ENCODE results near the gene USO1.
"Not testable (repeated sequence)": the region's sequence is repeated elsewhere in the genome, so short reads cannot be mapped to it uniquely, and the experiment has no call there.

USO1 gene

DNA sequence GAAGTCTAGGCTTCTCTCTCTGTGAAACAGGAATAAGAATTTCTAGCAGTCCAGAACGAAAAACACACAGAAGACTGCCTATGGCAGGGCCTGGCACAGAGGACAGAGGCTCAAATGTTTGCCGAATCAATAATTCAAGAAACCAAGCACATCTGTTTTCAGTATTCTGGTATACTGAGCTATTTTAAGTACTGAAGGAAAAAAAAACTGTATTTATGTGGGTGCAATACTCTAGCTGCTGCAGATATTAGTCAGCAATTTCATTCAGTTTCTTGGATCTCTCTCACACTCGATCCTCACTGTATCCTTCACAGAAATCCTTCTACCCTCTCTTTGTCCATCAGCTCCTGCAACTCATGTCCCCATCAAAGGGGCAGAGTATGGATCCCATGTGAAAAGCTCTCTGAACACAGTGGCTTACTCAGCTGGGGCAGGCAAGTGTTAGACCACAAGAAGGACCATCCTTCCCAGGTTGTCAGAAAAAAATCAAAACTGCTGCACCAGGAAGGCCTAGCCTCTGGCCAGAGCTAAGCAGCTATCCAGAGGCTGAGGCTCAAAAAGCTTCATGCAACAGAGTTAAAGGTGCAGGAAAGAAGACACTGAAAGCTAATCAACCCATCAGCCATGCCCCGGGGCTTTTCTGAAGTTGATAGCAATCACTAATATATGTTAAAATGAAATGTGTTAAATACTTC lies 9.1 kb upstream of the USO1 start:
- no peak for DNase-seq

DNA sequence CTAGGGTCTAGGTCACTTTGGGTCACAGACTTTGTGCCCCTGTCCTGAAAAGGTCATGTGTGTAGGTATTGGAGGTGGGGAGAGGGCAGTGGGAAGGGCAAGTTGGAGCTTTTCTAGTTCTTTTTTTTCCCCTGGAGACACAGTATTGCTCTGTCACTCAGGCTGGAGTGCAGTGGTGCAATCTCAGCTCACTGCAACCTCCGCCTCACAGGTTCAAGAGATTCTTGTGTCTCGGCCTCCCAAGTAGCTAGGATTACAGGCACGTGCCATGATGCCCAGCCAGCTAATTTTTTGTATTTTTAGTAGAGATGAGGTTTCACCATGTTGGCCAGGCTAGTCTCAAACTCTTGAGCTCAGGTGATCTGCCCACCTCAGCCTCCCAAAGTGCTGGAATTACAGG lies 8.3 kb upstream of the USO1 start:
- DNase-seq: not testable (repeated sequence)

DNA sequence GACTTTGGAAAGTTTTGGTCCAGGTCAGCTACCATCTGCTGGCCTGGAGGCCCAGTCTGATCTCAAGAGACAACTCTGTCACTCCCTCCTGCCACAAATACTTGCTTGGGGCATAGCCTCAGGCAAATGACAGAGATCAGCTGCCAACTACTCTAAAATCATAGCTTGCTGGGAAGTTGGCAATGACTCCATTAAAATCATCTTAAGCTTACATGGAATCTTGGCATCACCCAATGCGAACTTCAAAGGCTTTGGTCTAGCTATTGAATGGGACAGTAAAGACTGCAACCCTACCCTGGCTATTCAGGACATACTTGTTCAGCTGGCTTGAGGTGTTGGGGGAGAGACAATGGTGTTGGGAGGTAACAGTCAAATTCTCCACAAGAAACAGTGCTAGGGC lies 7.0 kb upstream of the USO1 start:
- DNase-seq: no peak

DNA sequence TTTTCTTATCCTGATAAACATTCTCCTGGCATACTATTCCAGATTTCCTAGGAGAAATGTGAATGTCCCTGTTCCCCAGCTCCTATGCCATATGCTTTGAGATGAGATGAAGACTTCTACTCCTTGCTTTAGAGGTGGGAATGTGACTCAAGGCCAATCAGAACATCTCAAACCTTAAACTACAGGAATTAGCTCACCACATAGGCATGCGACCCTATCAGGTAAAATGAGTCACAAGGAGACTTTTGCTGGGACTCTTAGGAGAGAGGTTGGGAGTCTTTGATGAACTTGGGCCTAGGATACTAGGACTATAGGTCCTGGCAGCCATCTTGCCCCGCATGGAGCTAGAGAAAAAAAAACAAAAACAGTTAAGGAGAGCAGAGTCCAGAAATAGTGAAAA lies 5.8 kb upstream of the USO1 start:
- no peak for DNase-seq

DNA sequence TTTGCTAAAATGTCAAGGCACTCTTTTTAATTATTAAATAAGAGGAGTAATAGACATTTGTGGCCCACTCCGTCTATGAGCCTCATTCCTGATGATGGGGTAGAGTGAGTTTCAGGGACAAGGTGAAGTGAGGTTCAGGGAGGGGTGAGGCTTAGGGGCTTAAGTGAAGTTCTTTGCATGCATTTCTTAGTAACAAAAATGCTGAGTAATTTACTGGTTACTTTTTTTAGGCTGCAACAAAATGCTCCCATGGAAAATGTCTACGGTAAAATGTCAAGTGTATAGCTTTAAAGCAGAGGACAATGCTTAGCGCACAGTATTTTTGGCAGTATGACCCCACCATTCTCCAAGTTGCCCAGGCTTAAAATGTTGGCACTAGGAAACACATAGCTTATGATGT lies 2.0 kb upstream of the USO1 start:
- no peak for DNase-seq

DNA sequence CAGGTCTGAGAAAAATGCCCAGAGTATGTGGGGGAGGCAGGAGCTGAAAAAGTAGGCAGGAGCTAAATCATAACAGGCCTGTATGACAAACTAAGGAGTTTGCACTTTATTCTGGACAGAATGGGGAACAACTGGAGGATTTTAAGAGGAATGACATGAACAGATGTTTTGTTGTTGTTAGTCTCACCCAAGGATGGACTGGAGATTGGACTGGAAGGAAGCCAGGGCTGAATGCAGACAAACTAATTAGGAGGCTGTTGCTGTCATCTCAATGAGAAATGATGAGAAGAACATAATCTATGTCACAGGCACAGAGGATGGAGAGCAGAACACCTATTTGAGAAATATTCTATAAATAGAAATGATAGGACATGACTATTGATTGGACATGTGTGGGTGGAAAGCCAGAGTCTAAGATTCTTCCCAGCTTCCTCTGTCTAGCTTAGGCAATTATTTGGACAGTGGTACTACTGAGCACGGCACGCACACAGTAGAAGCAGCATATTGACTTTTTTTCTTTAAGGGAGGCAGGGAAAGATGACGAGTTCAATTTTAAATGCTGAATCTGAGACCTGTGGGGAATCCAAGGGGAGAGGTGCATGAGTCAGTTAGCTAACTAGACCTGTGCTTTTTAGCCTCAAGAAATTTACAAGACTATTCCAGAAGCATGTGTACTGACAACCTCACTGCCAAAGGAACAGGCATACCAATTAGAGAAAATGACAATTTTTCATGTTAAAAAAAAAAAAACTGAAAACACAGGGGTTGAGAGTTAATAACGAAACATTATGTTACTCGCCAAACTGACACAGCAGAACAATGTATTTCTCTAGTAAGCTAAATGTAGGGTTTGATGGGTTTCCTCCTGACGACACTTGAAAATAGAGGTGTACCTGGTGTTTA lies 963 bp upstream of the USO1 start:
- no peak for DNase-seq

DNA sequence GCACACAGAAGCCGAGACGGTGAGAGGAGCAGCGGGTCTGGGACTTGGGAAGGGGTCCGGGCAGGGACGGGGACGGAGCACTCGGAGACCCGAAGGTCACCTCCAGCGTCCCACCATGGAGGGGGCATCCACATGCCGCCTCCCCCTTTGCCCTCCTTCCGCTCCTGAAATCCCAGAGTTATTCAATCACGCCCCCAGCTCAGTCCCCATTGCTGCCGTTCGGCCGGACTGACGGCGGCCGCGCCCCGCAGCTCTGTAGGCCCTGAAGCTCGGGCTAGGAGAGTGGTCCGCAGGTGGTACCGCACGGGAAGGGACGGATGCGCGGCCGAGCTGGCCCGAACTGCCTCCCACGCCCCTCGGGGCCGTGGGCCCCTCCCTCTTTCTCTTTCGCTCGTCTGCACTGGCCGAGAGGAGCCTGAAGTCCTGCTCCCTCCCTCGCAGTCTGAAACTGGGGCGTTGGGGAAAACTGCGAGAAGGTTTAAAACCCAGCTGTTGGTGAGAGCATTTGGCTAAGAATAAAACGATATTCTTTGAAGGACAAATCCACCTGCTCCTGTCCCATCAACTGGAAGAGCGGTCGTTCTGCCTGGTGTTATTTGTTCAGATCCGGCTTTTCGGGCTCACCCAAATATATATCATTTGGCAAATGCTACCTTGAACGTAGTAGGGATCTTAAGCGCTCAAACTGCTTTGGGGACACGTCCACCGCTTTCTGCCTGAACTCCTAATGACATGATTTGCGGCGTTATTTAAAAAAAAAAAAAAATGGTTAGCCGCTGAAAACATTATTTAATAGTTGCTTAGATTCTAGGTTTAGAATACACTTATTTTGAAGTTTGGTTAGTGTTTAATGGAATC lies 719 bp downstream of the USO1 start:
- DNase-seq: peak; percentile 34

DNA sequence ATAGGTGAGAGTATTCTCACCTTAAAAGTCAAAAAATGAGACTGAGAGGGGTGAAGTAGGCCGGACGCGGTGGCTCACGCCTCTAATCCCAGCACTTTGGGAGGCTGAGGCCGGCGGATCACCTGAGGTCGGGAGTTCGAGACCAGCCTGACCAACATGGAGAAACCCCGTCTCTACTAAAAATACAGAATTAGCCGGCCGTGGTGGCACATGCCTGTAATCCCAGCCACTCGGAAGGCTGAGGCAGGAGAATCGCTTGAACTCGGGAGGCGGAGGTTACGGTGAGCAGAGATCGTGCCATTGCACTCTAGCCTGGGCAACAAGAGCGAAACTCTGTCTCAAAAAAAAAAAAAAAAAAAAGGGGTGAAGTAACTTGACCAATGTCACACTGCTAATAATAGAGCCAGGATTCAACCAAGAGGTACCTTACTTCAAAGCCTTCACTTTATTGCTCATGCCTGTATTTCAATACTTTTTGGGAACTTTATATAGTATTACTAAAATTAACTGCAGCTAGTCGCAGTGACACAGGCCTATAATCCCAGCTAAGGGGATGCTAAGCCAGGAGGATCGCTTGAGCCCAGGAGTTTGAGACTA lies 1.7 kb downstream of the USO1 start:
- DNase-seq: not testable (repeated sequence)

DNA sequence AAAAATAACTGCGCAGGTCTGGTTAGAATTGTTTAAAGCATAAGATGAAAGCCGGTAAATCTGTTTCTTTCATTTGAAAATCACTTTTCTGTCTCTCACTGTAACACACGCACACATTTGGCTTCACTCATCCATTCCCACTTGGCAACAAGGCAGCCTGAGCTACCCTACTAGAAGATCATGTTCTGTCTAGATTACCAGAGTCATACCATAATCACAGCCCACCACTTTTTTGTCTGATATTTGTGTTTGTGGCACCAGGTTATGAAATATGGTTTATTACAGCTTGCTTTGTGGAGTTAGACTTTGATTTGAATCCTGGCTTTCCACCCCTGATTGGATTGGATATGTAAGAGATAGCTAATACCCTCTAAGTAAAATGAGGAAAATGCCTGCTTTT lies 2.2 kb downstream of the USO1 start:
- DNase-seq: no peak

DNA sequence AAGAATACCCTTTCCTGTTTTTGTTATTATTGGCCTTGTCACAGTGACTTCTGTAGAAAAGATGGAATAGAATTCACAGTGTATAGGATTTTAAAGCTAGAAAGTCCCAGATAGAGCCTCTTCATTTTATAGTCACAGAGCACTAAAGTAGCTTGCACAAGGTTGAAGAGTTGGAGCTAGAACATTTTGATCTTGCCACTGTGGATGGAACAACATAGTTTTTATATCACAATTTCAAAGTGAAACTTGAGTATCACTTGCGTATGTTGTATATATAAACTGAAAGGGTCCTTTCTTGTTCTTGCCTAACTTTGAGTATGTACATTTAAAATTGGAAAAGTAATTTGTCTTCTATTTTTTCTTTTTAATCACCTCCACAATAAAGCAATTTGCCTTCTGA lies 2.7 kb downstream of the USO1 start:
- DNase-seq: no peak

DNA sequence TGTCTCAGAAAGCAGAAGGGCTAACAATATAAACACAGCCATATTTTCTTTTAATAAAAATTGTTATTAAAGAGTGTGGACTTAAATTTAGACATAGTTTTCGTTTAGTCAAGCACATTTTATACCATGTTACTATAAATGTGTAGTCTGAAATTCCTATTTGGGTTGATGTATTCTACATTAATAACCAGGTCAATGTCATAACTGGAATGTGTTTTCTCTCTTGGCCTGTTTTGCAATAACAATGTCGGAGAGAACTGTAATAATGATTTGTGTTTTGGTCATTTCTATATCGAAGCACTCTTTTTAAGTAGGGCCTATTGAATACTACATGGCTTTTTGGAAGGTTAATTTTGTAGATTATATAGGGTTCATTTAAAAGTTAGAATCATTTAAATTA lies 5.5 kb downstream of the USO1 start:
- no peak for DNase-seq

DNA sequence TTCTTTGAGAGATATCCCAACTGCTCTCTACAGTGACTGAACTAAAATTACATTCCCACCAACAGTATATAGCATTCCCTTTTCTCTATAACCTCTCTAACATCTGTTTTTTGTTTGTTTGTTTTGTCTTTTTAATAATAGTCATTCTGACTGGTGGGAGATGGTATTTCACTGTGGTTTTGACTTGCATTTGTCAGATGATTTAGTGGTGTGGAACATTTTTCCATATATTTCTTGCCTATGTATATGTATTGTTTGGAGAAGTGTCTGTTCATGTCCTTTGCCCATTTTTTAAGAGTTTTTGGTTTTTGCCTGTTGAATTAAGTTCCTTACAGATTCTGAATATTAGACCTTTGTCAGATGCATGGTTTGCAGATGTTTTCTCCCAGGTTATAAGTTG lies 9.0 kb downstream of the USO1 start:
- no peak for DNase-seq

DNA sequence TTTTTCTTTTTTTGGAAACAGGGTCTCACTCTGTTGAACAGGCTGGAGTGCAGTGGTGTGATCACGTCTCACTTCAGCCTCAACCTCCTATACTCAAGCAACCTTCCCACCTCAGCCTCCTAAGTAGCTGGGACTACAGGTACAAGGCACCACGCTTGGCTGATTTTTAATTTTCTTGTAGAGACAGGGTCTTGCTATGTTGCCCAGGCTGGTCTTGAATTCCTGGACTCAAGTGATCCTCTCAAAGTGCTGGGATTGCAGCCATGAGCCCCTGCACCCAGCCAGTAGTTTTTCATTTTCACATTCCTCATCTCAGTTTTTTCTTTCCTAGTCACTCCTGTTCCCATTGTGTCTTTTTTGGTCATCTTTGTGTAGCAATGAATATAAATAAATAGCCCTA lies 11.1 kb downstream of the USO1 start:
- DNase-seq: no peak

DNA sequence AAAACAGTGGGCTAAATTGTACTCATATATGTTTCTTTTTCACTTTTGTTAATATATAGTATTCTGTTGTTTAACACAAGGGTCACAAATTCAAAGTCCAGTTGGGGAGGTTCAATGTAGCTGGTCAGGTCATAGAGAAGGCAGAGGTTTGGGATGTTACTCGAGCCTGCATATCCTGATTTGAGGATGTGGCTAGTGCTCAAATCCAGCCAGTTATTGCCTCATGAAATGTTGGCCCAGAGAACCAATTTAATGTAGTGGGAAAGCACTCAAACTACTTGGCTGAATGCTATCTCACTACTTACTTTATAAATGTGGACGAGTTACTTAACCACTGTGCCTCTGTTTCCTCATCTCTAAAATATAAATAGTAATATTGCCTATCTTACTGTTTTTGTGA lies 12.5 kb downstream of the USO1 start:
- DNase-seq: no peak

DNA sequence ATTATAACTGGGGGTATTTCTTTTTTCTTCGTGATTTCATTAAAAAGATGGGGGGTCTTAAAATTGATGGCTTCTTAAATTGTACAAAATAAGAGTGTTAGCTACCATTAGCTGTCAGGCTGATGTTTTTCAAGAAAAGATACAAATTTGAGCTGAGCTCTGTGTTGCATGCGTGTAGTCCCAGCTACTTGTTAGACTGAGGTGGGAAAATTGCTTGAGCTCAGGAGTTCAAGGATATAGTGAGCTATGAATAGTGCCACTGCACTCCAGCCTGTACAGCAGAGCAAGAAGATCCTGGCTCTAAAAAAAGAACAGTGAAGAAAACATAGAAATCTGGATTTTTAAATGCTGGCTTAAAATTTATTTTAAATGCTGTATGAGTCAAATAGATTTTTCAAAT lies 13.0 kb downstream of the USO1 start:
- DNase-seq: no peak

DNA sequence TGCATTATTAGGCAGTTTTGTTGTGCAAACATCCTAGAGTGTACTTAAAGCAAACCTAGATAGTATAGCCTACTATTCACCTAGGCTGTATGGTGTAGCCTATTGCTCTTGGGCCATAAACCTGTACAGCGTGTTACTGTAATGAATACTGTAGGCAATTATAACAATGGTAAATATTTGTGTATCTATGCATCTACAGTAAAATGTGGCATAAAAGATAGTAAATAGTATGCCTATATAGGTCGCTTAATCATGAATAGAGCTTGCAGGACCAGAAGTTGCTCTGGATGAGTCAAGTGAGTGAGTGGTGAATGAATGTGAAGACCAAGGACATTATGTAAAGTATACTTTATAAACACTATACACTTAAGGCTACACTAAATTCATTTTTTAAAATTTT lies 16.6 kb downstream of the USO1 start:
- no peak for DNase-seq

DNA sequence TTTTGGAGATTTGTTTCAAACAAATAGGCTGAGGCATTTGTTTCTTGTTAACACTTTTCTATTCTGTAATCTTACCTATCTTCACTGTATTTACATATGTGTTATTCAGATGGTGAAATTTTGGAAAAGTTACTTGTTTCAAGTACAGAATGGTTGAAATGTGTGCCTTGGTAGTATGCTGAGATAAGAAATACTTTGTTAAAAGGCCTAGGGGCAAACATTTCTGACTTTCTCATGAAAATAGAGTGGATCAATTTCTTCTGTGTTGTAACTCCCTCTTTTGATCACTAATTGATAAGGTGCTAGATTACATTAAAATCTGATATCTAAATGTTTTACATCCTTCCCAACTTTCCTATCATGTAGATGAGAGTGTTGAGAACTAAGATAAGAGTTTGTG lies 18.1 kb downstream of the USO1 start:
- no peak for DNase-seq

DNA sequence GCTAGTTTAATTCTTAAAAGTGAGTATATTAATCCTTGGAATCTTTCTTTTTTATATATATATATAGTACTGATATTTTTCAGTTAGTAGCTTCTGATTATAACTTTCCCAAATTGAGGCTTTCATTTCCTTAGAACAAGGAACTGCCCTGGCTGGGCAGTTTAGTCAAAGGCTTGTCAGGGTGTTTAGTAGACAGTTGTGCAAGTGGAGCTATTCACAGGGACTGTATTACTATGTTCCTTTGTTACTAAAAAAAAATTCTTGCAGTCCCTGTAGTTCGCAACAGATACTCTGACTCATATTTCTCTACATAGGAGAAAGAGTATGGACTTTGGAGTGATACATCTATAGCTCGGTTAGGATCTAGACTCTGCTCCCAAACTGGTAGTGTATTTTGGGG lies 20.8 kb downstream of the USO1 start:
- DNase-seq: no peak

DNA sequence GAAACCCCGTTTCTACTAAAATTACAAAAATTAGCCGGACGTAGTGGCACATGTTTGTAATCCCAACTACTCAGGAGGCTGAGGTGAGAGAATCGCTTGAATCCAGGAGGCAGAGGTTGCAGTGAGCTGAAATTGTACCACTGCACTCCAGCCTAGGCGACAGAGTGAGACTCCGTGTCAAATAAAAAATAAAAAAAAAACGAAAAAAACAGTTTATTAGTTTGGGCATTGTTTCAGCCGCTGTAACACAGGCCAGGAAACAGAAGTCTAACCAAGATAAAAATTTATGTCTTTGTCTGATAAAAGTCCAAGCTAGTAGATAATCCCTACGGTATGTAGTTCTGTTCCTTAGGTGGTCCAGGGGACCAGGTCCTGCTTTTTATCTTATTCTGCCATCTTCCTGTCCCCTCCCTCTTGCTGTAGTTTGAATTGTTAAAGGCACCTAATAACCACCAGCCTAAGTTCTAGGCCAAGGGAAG lies 21.4 kb downstream of the USO1 start:
- no peak for DNase-seq

DNA sequence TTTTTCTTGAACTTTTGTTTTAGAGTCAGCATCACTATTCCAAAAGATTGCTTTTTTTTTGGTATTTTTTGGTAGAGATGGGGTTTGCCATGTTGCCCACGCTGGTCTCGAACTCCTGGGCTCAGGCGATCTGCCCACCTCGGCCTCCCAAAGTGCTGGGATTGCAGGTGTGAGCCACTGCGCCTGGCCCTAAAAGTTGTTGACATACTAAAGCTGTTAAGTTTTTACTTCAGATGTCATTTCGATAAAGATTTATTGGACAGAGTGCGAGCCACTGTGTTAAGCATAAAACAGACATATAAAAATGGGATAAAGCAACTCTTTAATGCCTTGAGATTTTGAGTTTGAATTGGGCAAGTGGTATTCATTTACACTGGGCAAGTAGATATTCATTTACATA lies 28.3 kb downstream of the USO1 start:
- no peak for DNase-seq

DNA sequence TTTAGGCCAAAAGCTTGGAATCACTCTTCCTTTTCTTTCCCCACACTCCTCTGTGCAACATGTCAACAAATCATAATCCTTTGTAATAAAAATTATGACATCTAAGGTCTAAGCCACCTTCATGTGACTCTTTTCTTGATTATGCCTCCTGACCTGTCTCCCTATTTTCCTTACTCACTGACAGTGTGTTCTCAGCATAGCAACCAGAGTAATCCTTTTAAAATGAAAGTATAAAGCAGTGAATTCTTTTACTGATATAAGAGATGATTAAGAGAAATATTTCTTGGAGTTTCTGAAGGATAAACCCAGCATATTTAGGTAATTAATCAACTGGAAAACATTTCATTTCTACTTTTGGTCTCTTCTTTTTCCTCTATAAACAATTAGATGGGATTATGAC lies 44.7 kb downstream of the USO1 start:
- DNase-seq: no peak

DNA sequence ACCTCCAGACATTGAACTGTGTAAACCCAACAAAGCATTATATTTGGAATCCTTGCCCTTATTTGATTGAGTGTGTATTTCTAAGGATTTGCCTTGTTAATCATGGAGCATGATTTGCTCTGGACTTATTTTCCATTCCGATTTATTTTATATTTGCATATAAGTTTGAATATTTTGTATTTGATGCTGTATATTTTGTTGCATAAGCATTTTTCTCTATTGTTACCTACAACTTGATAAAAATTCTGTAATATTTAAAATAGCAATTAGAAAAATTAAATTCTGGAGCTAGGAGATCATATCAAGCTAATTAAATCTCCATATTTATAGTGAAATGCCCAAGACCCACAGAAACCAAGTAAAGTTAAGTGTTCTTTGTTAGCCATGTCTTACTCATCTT lies 47.2 kb downstream of the USO1 start:
- DNase-seq: no peak

DNA sequence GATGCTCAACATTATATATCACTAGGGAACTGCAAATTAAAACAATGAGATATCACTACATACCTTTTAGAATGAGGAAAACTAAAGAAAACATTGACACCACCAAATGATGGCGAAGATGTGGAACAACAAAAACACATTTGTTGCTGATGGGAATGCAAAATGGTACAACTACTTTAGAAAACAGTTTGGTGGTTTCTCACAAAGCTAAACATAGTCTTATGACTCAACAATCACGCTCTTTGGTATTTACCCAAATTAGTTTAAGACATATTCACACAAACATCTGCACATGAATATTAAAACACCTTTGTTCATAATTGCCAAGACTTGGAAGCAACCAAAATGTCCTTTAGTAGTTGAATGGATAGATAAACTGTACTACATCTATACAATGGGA lies 53.2 kb downstream of the USO1 start:
- no peak for DNase-seq
